Activated CD4-positive, alpha-beta T cell treated with anti-CD3 and anti-CD28 coated beads, Interleukin-2, Interleukin-6, amounts not matched to agents 100 ng/mL and 50 ng/mL, durations not matched to agents 16 hours and 8 hours (primary cell): ENCODE results near the gene JMJD1C.
"Not testable (repeated sequence)": the region's sequence is repeated elsewhere in the genome, so short reads cannot be mapped to it uniquely, and the experiment has no call there.

Experiments used
- DNase-seq: peaks from one replicate; pipeline ENCODE4 v3.0.0-alpha.2; 2020

Gene JMJD1C

DNA sequence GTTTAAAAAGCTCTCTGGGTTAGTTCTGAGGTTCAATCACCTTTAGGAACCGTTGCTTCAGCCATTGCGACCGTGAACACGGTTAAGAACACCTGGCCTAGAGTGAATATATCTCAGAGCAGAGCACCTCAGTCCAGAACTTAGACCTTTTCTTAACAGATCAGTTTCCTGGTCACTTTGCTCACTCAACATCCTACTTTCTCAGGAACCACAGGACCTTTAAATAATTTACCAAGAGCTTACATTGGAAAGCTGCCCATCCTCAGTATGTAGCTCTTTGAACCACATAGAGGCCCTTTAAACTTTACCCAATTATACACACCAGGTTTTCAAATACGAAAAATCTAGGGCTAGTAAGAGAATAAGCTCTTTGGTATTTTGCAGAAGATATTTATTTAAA lies 179.4 kb downstream of the JMJD1C start:
- no peak for DNase-seq

DNA sequence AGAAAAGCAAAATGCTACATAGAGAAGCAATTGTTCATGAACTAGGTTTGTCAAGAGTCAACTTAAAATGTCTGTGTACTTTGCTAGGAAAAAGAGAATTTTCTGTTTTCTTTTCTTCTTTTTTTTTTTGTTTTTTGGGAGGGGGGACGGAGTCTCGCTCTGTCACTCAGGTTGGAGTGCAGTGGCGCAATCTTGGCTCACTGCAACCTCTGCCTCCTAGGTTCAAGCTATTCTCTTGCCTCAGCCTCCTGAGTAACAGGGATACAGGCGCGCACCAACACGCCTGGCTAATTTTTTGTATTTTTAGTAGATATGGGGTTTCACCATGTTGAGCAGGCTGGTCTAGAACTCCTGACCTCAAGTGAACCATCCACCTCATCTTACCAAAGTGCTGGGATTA lies 181.9 kb downstream of the JMJD1C start:
- DNase-seq: not testable (repeated sequence)

DNA sequence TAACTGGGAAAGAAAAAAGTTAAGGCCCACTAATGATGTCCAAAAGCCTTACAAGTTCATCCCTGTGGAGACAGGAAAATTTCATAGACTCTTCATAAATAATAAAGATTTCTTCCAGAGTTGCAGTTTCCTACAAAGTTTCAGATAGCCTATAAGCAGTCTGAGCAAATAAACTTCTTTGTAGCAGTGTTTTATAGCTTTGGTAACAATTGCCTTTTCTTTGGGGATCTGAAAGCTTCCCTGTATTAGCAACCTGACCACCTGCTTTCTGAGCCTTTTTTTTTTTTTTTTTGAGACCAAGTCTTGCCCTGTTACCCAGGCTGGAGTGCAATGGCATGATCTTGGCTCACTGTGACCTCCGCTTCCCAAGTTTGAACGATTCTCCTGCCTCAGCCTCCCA lies 182.7 kb downstream of the JMJD1C start:
- DNase-seq: no peak

- no peak for DNase-seq
These were observed 183.8 kb downstream of the JMJD1C start for GRCh38 chr10:63281967-63282366.

DNA sequence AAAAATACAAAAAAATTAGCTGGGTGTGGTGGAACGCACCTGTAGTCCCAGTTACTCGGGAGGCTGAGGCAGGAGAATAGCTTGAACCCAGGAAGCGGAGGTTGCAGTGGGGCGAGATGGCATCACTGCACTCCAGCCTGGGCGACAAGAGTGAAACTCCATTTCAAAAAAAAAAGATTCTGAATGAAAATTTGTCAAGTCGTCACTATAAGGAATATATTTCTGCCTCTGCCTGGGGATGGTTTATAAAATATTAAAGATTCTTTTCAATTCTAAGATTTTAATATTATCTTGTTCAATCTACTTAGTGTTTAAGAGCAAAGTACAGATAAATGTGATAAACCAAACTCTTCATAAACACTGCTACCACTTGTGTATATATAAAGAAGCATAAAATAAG lies 185.4 kb downstream of the JMJD1C start:
- no peak for DNase-seq

- DNase-seq: no peak
These were observed 190.7 kb downstream of the JMJD1C start for GRCh38 chr10:63275094-63275493.

- peak; percentile 14 for DNase-seq
These were observed 192.2 kb downstream of the JMJD1C start for GRCh38 chr10:63273577-63273976.

GRCh38 chr10:63268798-63269503 lies 196.8 kb downstream of the JMJD1C start:
- DNase-seq: peak; percentile 94

DNA sequence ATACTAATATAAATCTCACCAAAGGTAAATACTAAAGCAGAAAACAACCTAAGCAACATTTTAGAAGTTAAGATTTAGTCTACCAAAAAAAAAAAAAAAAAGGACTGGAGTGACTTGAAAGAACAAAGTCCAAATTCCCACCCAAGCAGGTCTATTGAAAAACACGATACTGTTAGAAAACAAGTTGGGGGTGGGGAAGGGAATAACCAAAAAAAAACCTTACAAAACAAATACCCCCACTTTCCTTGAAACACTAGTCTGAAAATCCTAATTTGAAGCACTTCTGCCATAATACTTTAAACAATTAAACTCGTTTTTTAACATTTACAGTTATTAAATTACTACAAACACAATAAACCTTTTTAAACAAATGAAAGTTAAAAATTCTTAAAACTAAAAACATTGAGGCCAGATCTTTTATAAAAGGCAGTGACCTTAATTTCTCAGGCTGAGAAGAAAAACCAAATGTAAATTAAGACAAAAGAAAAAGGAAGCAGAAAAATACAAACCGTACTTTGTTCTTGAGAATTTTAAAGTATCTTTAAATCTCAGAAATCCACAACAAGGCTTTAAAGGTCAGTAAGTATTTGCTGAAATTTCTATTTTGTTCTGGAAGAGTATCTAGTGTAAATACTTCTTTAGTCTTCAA lies 197.5 kb downstream of the JMJD1C start:
- no peak for DNase-seq

DNA sequence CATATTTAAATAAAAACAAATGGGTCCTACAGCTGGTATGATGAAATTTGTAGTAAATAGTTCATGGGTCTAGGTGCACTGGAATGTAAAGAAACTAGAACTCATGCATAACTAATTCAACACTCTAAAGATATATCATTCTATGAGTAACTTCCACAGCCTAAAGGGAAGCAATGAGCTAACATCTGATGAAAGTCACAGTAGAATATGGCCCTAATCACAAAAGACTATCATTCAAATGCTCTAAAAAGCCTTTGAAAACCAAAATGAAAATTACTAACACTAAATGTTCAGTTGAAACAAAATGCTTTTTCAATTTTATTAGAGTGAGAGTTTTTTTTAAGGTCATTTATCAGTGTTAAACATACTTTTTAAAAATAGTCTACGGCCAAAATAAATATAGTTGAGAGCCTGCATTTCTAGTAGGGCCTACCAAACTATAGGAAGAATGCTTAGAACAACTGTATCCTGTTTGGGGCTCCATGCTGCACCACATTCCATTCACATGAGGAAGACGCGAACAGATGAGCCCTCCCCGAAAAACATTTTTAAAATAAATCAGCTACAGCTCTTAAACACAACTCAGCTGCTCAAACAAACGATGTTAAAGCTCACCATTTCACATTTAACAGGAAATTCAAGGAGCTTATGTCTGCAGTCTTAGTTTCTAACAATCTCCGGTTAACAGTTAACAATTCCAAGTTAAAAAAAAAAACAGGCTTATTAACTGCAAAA lies 198.2 kb downstream of the JMJD1C start:
- DNase-seq: peak; percentile 37

GRCh38 chr10:63266391-63267316 lies 199.1 kb downstream of the JMJD1C start:
- peak; percentile 11 for DNase-seq

DNA sequence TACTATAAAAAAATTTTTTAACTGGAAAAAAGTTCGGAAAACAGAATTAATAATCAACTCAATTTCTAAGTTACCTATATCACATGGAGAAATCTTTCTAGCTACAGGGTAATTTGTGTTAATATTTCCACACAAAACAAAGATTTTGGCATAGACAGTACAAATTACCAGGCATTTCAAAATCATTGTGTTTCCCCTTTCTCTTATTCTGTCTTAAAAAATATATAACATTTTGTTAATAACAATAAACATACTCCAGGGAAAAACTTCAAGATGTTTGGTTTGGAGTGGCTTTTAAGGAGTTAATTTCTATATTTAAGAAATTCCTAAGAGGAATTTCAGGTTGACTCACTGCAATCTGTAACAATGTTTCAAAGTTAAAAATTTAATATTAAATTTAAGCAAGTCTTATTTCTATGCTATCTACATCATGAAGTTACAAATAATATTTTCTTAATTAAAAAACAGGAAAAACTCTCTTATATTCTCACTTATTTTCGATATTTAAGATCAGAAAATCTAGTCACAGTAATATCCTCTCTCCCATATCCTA lies 200.0 kb downstream of the JMJD1C start:
- no peak for DNase-seq

DNA sequence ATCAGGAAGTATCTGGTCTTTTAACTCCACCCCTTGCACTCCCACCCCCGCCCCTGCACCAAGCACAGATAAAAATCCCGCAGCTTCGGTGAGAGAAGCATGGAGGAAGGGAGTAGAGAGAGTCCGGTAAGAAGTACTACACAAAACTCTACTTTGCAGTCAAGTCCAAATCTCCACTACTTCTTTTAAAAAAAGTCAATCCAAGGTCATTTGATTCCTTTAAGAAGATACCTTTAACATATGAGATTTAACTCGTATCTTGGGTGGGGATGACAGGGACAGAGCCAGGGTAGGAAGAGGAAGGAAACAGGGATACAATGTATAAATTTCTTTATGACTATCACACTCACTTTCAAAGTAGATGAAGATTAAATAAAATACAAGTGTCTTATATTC lies 200.6 kb downstream of the JMJD1C start:
- DNase-seq: peak; percentile 57

- DNase-seq: no peak
These were observed 201.1 kb downstream of the JMJD1C start for GRCh38 chr10:63264617-63265221.

DNA sequence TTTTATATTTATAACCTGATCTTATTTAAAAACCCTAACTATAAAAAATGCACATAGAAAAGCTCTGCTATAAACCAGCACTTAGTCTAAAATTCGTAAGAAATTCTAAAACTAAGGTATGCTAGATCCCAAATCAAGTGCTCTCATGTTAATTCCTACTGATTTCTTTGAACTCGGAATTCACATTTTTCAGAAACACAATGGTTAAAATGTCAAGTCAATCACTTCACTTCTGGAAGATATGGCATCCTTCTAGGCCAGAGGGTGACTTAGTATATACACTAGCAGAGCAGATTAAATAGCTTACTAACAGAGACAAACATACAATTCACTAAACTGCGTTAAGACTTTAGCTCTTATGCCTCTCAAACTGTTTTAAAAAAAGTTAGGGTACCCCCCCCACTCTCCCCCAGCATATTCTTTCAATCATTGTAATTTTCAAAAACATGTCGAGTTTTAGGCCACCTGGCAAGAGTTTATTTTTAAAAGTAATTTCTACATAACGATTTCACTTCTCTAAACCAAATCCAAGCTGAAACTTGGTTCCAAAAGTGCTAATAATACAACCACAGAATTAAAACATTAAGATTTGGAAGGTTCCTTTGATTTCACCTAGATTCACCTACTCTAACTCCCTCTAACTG lies 203.2 kb downstream of the JMJD1C start:
- DNase-seq: no peak

GRCh38 chr10:63261496-63261895 lies 204.3 kb downstream of the JMJD1C start:
- DNase-seq: peak; percentile 22

- DNase-seq: no peak
These were observed 204.9 kb downstream of the JMJD1C start for GRCh38 chr10:63260860-63261251.

DNA sequence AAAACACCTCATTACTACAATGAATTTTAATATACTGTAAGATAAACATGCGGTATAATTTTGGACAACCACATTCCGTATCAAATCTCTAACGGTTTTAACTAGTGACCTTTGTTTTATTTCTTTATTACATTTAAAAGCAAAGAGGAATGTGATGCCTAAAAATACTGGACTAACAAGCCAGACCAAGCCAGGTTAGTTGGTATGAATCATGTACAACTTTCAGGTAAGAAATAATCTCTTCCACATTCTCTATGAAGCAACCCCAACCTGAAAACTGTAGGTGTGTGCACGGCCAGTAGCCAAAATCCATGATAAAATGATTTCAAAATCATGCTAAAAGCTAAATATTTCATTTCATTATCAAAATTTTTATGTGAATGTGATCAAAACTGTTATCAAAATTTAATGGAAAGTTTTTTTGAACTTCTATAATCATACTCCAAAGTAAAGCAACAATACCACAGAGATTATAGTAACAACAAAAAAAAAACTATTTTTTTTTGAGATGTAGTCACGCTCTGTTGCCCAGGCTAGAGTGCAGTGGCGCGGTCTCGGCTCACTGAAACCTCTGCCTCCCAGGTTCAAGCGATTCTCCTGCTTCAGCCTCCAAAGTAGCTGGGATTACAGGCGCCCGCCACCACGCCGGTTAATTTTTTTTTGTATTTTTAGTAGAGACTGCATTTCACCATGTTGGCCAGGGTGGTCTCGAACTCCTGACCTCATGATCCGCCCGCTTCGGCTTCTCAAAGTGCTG lies 205.5 kb downstream of the JMJD1C start:
- no peak for DNase-seq

DNA sequence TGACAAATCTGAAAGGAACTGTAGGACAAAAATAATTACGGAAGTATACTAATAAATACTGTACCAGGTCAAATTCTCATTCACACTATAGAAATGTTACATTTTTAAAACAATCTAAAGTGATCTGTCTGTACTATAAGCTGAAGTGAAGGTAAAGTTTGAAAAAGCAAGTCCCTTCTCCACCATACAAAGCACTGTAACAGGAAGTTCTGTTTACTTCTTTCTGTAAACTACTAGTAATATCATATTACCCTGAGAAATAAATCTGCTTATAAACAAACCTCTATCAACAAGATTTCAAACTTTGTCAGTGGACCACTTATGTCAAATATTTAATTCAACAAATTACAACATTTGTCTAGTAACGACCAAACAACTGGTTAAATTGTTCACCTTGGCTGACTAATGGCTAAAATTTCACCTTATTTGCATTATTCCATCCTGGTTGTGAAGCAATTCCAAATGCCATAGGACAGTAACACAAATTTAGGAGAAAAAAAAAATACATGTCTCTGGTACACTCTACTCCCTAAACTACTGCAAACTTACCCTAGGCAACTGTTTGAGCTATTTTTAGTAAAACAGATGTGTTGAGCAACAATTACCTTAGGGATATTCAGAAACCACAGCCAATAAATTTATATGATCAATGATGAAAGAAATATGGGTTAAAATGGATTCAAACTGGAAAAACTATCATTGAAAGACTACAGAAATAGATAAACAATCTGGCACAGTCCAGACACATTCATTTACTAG lies 206.7 kb downstream of the JMJD1C start:
- DNase-seq: no peak

DNA sequence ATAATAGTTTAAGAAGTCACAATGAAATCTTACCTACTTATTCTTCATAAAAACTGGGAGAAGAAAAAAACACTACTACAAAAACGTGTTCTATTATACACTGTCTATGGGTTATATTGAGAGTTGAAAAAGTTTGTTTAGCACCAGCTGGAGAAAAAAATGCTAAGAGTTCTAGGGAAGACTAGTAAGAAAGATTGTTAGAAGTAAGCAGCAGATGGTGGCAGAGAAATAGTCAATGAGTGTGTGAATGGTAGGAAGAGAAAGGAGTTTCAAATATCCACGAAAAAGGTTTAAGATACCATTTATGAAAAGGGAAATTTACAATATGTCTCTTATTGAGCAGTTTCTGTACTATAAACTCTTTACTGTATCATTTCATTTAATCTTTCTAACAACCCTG lies 208.0 kb downstream of the JMJD1C start:
- DNase-seq: no peak
